ENCODE measurements around the gene NCAN. TPM values are rescaled to one million over a fixed set of nuclear protein-coding genes. Genes with fewer than 3 reads are reported as not detected.

Gene NCAN
- total RNA-seq, 1 experiment from 2014 or later: 0.15 TPM

- Histone ChIP-seq H3K9me2 (replicated peaks; ENCODE audit: low read length) (no peaks in the 10 kb centered on the region), H3F3A (ENCODE audit: low read length, unreplicated experiment) (no peaks in the 10 kb centered on the region), H3K4me2 (ENCODE audit: low read length) (no peak overlapping the region), H3K4me3 (ENCODE audit: low read length) (no peak overlapping the region), H3K79me2 (ENCODE audit: low read length) (peaks cover 25% of the 10 kb centered on the region), H3K9me3 (ENCODE audit: low read length) (no peaks in the 10 kb centered on the region), H3K27ac (ENCODE audit: low read length) (no peak overlapping the region), H2AFZ (ENCODE audit: low read length) (no peak overlapping the region), H3K36me3 (ENCODE audit: low read depth, low read length) (peaks cover 27% of the 10 kb centered on the region), H3K4me1 (ENCODE audit: insufficient read depth, low read length) (no peaks in the 10 kb centered on the region), H3K9ac (ENCODE audit: low read length) (no peak overlapping the region), H3K27me3 (ENCODE audit: low read length) (no peaks in the 10 kb centered on the region), H4K20me1 (ENCODE audit: low read length) (no peaks in the 10 kb centered on the region)
- CTCF ChIA-PET: interaction anchor here (0.6 kb wide), 1 partner anchor 342 kb away, joined by 6 read pairs; no protein-coding TSS in a partner anchor
- ATAC-seq: peak; percentile 88
- TF ChIP-seq EZH2 (IDR thresholded peaks at IDR 0.05; ENCODE audit: low read length, unreplicated experiment) (no peak), CTCF (conservative IDR thresholded peaks at IDR 0.05; ENCODE audit: low read depth, low read length) (peak; percentile 75), EZH2phosphoT487 (IDR thresholded peaks at IDR 0.05; ENCODE audit: borderline replicate concordance, low read length) (no peak)
- peak; percentile 57 for DNase-seq
- no TSS peak for BruUV-seq (replicated peaks)
- POLR2A ChIA-PET (ENCODE audit: unreplicated experiment): no interaction called here
- intact Hi-C loops (cut with micrococcal nuclease): no loop called here
These were observed 25.7 kb upstream of the NCAN start for GRCh38 chr19:19185853-19186740.

- Histone ChIP-seq H3K27ac (ENCODE audit: low read length) (no peak overlapping the region), H3K4me1 (ENCODE audit: insufficient read depth, low read length) (no peaks in the 10 kb centered on the region), H3F3A (ENCODE audit: low read length, unreplicated experiment) (no peaks in the 10 kb centered on the region), H3K9me3 (ENCODE audit: low read length) (no peaks in the 10 kb centered on the region), H4K20me1 (ENCODE audit: low read length) (no peaks in the 10 kb centered on the region), H3K27me3 (ENCODE audit: low read length) (no peaks in the 10 kb centered on the region), H3K4me3 (ENCODE audit: low read length) (no peak overlapping the region), H3K4me2 (ENCODE audit: low read length) (no peak overlapping the region), H3K79me2 (ENCODE audit: low read length) (peaks cover 32% of the 10 kb centered on the region), H3K9ac (ENCODE audit: low read length) (no peak overlapping the region), H2AFZ (ENCODE audit: low read length) (no peak overlapping the region), H3K36me3 (ENCODE audit: low read depth, low read length) (peaks cover 21% of the 10 kb centered on the region), H3K9me2 (replicated peaks; ENCODE audit: low read length) (no peaks in the 10 kb centered on the region)
- POLR2A ChIA-PET (ENCODE audit: unreplicated experiment): no interaction called here
- CTCF ChIA-PET: no interaction called here
- no peak for TF ChIP-seq EZH2 (IDR thresholded peaks at IDR 0.05; ENCODE audit: low read length, unreplicated experiment)
- no peak for TF ChIP-seq CTCF (conservative IDR thresholded peaks at IDR 0.05; ENCODE audit: low read depth, low read length)
- TF ChIP-seq EZH2phosphoT487 (IDR thresholded peaks at IDR 0.05; ENCODE audit: borderline replicate concordance, low read length): no peak
- no TSS peak for BruUV-seq (replicated peaks)
- DNase-seq: no peak
- no peak for ATAC-seq
- intact Hi-C loops (cut with micrococcal nuclease): no loop called here
These were observed 25.0 kb upstream of the NCAN start for GRCh38 chr19:19186742-19187141.

GRCh38 chr19:19191768-19192077 is 20.0 kb upstream of the NCAN start:
- peak overlapping the region; percentile 99 for H3K4me2 ChIP-seq (ENCODE audit: low read length)
- no peak for TF ChIP-seq EZH2phosphoT487 (IDR thresholded peaks at IDR 0.05; ENCODE audit: borderline replicate concordance, low read length)

More at GRCh38 chr19:19191768-19192077, 20.0 kb upstream of the NCAN start:
- Histone ChIP-seq H3K4me3 (ENCODE audit: low read length) (peak overlapping the region; percentile 98), H3K9me3 (ENCODE audit: low read length) (no peaks in the 10 kb centered on the region), H3K27me3 (ENCODE audit: low read length) (no peaks in the 10 kb centered on the region), H3K9ac (ENCODE audit: low read length) (peak overlapping the region; percentile 98), H3F3A (ENCODE audit: low read length, unreplicated experiment) (no peaks in the 10 kb centered on the region), H2AFZ (ENCODE audit: low read length) (peak overlapping the region; percentile 99), H4K20me1 (ENCODE audit: low read length) (no peaks in the 10 kb centered on the region), H3K4me1 (ENCODE audit: insufficient read depth, low read length) (peaks cover 3% of the 10 kb centered on the region; the same call in 1 of the 2 replicates), H3K9me2 (replicated peaks; ENCODE audit: low read length) (no peaks in the 10 kb centered on the region), H3K36me3 (ENCODE audit: low read depth, low read length) (peaks cover 2% of the 10 kb centered on the region), H3K27ac (ENCODE audit: low read length) (peak overlapping the region; percentile 88), H3K79me2 (ENCODE audit: low read length) (peaks cover 48% of the 10 kb centered on the region)
- ChIA-PET CTCF (no interaction called here), POLR2A (ENCODE audit: unreplicated experiment) (no interaction called here)
- ATAC-seq: no peak
- BruUV-seq (replicated peaks): TSS peak; percentile 61
- intact Hi-C loops (cut with micrococcal nuclease): loop anchor here (1.0 kb wide), 1 partner anchor 12 kb away; the partner anchor contains the start of gene NR2C2AP
- DNase-seq: no peak

All from PC-3 (cell line).